H1 (cell line): ENCODE results near the gene SLC25A21. TPM values are rescaled to one million over a fixed set of nuclear protein-coding genes. Genes with fewer than 3 reads are reported as not detected.

Source experiments
- CTCF ChIA-PET: fragments of 300-600 bp; sonication (Branson Sonifier 250); formaldehyde crosslinking; loops from one replicate; lab custom pipeline; 2021; ENCODE audit not compliant: partially characterized antibody; lab: Charles Lee
- POLR2A ChIA-PET: fragments of 300-600 bp; sonication (Branson Sonifier 250); formaldehyde crosslinking; loops from one replicate; lab custom pipeline; 2021; ENCODE audit warnings: inconsistent platforms; ENCODE audit not compliant: partially characterized antibody; lab: Charles Lee
- DNase-seq, 2 experiments: peaks; one replicate each; pipeline versions ENCODE4 v3.0.0 to v3.0.0-alpha.2; 2010 to 2022; ENCODE audit warnings: low spot score in 2 of 2, low read depth in 1 of 2, mixed read lengths in 1 of 2
- FAIRE-seq: peaks from 2 replicates; lab custom pipeline; 2011; peaks lifted over from hg19 to GRCh38; lab: Jason Lieb, UNC
- H2AFZ ChIP-seq: 2 replicates; pipeline ENCODE4 v1.8.1; 2012; ENCODE audit warnings: low read length, inconsistent platforms
- H2AK5ac ChIP-seq: 2 replicates; pipeline ENCODE4 v1.6.1; 2013; ENCODE audit warnings: low read depth, low read length
- H2BK120ac ChIP-seq: replicated peaks from 2 replicates; pipeline ENCODE3; 2013; ENCODE audit warnings: low read depth, low read length, inconsistent platforms
- H2BK12ac ChIP-seq: 2 replicates; pipeline ENCODE4 v1.6.1; 2013; ENCODE audit warnings: low read depth, low read length
- H2BK15ac ChIP-seq: 2 replicates; pipeline ENCODE4 v1.6.1; 2013; ENCODE audit warnings: low read length
- H2BK20ac ChIP-seq: 2 replicates; pipeline ENCODE4 v1.6.1; 2013; ENCODE audit warnings: low read length
- H2BK5ac ChIP-seq: 2 replicates; pipeline ENCODE4 v1.6.1; 2013; ENCODE audit warnings: low read depth, low read length
- H3K14ac ChIP-seq: 2 replicates; pipeline ENCODE4 v1.6.1; 2013; ENCODE audit warnings: inconsistent platforms; ENCODE audit not compliant: insufficient read length
- H3K18ac ChIP-seq: 2 replicates; pipeline ENCODE4 v1.6.1; 2013; ENCODE audit warnings: low read length; ENCODE audit errors: extremely low read depth
- H3K23ac ChIP-seq: 2 replicates; pipeline ENCODE4 v1.6.1; 2013; ENCODE audit warnings: inconsistent platforms; ENCODE audit not compliant: insufficient read length
- H3K23me2 ChIP-seq: 2 replicates; pipeline ENCODE4 v1.6.1; 2013; ENCODE audit warnings: low read depth, low read length
- H3K27ac ChIP-seq: 2 replicates; pipeline ENCODE4 v1.6.1; 2011; ENCODE audit warnings: low read depth, low read length, inconsistent platforms
- H3K27me3 ChIP-seq, 4 experiments: replicated peaks in 1 of 4; 1 replicate in 1 of 4; 2 replicates in 3 of 4; pipeline versions ENCODE4 v1.6.1 to v1.8.1; 2011 to 2013; ENCODE audit warnings: low read length in 3 of 4, mild to moderate bottlenecking in 3 of 4, inconsistent platforms in 2 of 4, mixed read lengths in 2 of 4, moderate library complexity in 1 of 4; ENCODE audit not compliant: control insufficient read depth in 3 of 4, insufficient read depth in 3 of 4; ENCODE audit errors: extremely low read depth in 1 of 4
- H3K36me3 ChIP-seq, 4 experiments: 2 replicates each; pipeline versions ENCODE4 v1.6.1 to v1.8.1; 2011 to 2013; ENCODE audit warnings: mild to moderate bottlenecking in 4 of 4, low read length in 3 of 4, moderate library complexity in 2 of 4, control low read depth in 1 of 4, inconsistent platforms in 1 of 4; ENCODE audit not compliant: insufficient read depth in 4 of 4, control insufficient read depth in 2 of 4
- H3K4ac ChIP-seq: replicated peaks from 2 replicates; pipeline ENCODE3; 2013; ENCODE audit warnings: low read length, low read depth, mixed read lengths, inconsistent platforms; ENCODE audit not compliant: insufficient read length
- H3K4me1 ChIP-seq, 4 experiments: replicated peaks in 1 of 4; 1 replicate in 1 of 4; 2 replicates in 3 of 4; pipeline versions ENCODE4 v1.6.1 to v1.8.1; 2011 to 2013; ENCODE audit warnings: low read length in 3 of 4, inconsistent platforms in 2 of 4, mixed read lengths in 1 of 4; ENCODE audit not compliant: insufficient read depth in 4 of 4, control insufficient read depth in 3 of 4
- H3K4me2 ChIP-seq, 2 experiments: 2 replicates each; pipeline versions ENCODE4 v1.6.1 to v1.8.1; 2011 to 2013; ENCODE audit warnings: low read depth in 2 of 2, low read length in 2 of 2, control low read depth in 1 of 2, inconsistent platforms in 1 of 2, mild to moderate bottlenecking in 1 of 2; ENCODE audit not compliant: insufficient read depth in 1 of 2
- H3K4me3 ChIP-seq, 4 experiments: fragments of 200-600, 300-600 bp in 1 of 4; sonication (generic), shearing (Covaris generic), sonication (Bioruptor Twin) in 1 of 4; 2 replicates each; pipeline versions ENCODE4 v1.5.1 to v1.8.1; 2011 to 2016; ENCODE audit warnings: low read length in 4 of 4, low read depth in 3 of 4, control low read depth in 2 of 4, inconsistent platforms in 2 of 4, mild to moderate bottlenecking in 2 of 4, mixed read lengths in 1 of 4, moderate library complexity in 1 of 4; ENCODE audit not compliant: insufficient read depth in 2 of 4; ENCODE audit errors: extremely low read depth in 1 of 4
- H3K56ac ChIP-seq: replicated peaks from 2 replicates; pipeline ENCODE3; 2013; ENCODE audit warnings: low read depth, mild to moderate bottlenecking, mixed read lengths, low read length, inconsistent platforms; ENCODE audit not compliant: insufficient read length
- H3K79me1 ChIP-seq: 2 replicates; pipeline ENCODE4 v1.6.1; 2013; ENCODE audit warnings: low read depth, low read length, control low read depth
- H3K79me2 ChIP-seq, 2 experiments: 2 replicates each; pipeline versions ENCODE4 v1.6.1 to v1.8.1; 2012 to 2013; ENCODE audit warnings: low read length in 2 of 2, mild to moderate bottlenecking in 2 of 2, inconsistent platforms in 1 of 2; ENCODE audit not compliant: insufficient read depth in 2 of 2, control insufficient read depth in 1 of 2
- H3K9ac ChIP-seq, 4 experiments: replicated peaks in 1 of 4; 1 replicate in 1 of 4; 2 replicates in 3 of 4; pipeline versions ENCODE4 v1.6.1 to v1.8.1; 2011 to 2013; ENCODE audit warnings: low read depth in 3 of 4, low read length in 3 of 4, control low read depth in 2 of 4, mild to moderate bottlenecking in 2 of 4, moderate library complexity in 2 of 4, inconsistent platforms in 1 of 4; ENCODE audit errors: extremely low read depth in 1 of 4
- H3K9me3 ChIP-seq, 2 experiments: 2 replicates each; pipeline versions ENCODE4 v1.6.1 to v1.8.1; 2012 to 2013; ENCODE audit warnings: mild to moderate bottlenecking in 2 of 2, moderate library complexity in 2 of 2, control low read depth in 1 of 2, inconsistent platforms in 1 of 2, low read depth in 1 of 2, low read length in 1 of 2, mixed read lengths in 1 of 2; ENCODE audit not compliant: insufficient read depth in 2 of 2
- H4K20me1 ChIP-seq, 2 experiments: replicated peaks in 1 of 2; 2 replicates each; pipeline versions ENCODE3 to v1.8.1; 2011 to 2013; ENCODE audit warnings: inconsistent platforms in 2 of 2, low read length in 2 of 2, mild to moderate bottlenecking in 1 of 2; ENCODE audit not compliant: insufficient read depth in 2 of 2, control insufficient read depth in 1 of 2
- H4K5ac ChIP-seq: 2 replicates; pipeline ENCODE4 v1.6.1; 2013; ENCODE audit warnings: low read length, low read depth, mixed read lengths, inconsistent platforms; ENCODE audit not compliant: insufficient read length
- H4K8ac ChIP-seq: 2 replicates; pipeline ENCODE4 v1.8.0; 2013; ENCODE audit warnings: mild to moderate bottlenecking, moderate library complexity, low read length, inconsistent platforms; ENCODE audit not compliant: insufficient read depth; ENCODE audit errors: extremely low read depth
- H4K91ac ChIP-seq: replicated peaks from 2 replicates; pipeline ENCODE3; 2013; ENCODE audit warnings: low read length, mixed read lengths, inconsistent platforms; ENCODE audit not compliant: insufficient read length
- BACH1 ChIP-seq: IDR thresholded peaks from 2 replicates; pipeline ENCODE4 v1.6.1; 2012; ENCODE audit warnings: low read length, improper control_type of control experiment
- CREB1 ChIP-seq: IDR thresholded peaks from 2 replicates; pipeline ENCODE4 v1.6.1; 2012; ENCODE audit warnings: inconsistent platforms
- EGR1 ChIP-seq: IDR thresholded peaks from 2 replicates; pipeline ENCODE4 v1.6.1; 2011; ENCODE audit warnings: low read depth, low read length, borderline replicate concordance
- EP300 ChIP-seq, 2 experiments: IDR thresholded peaks; 1 replicate in 1 of 2; 2 replicates in 1 of 2; pipeline ENCODE4 v1.6.1; 2011 to 2012; ENCODE audit warnings: low read depth in 2 of 2, low read length in 2 of 2, mild to moderate bottlenecking in 2 of 2, borderline replicate concordance in 1 of 2, inconsistent platforms in 1 of 2, moderate library complexity in 1 of 2
- EZH2 ChIP-seq: fragments of 200-600 bp; sonication (generic); IDR thresholded peaks from 2 replicates; pipeline ENCODE4 v1.7.1; 2012; ENCODE audit warnings: low read depth, mild to moderate bottlenecking, moderate library complexity, low read length, inconsistent platforms; ENCODE audit not compliant: severe bottlenecking
- HDAC6 ChIP-seq: IDR thresholded peaks from one replicate; pipeline ENCODE4 v1.7.1; 2012; ENCODE audit warnings: low read depth, mild to moderate bottlenecking, inconsistent platforms, low read length, moderate library complexity
- JUND ChIP-seq: IDR thresholded peaks from 2 replicates; pipeline ENCODE4 v1.6.1; 2011; ENCODE audit warnings: mild to moderate bottlenecking, improper control_type of control experiment, low read length
- KDM5A ChIP-seq: fragments of 200-600 bp; IDR thresholded peaks from 2 replicates; pipeline ENCODE4 v1.7.1; 2012; ENCODE audit warnings: mild to moderate bottlenecking, low read length, inconsistent platforms, mixed read lengths
- MAFK ChIP-seq: IDR thresholded peaks from 2 replicates; pipeline ENCODE4 v1.6.1; 2012; ENCODE audit warnings: low read depth, mild to moderate bottlenecking, improper control_type of control experiment, low read length
- POLR2A ChIP-seq, 2 experiments: IDR thresholded peaks; 1 replicate in 1 of 2; 2 replicates in 1 of 2; pipeline ENCODE4 v1.6.1; 2011; ENCODE audit warnings: low read depth in 2 of 2, low read length in 2 of 2, mild to moderate bottlenecking in 2 of 2; ENCODE audit errors: control extremely low read depth in 1 of 2
- SRF ChIP-seq: IDR thresholded peaks from 2 replicates; pipeline ENCODE4 v1.6.1; 2011; ENCODE audit warnings: mild to moderate bottlenecking, low read depth, low read length, moderate library complexity
- TAF1 ChIP-seq: IDR thresholded peaks from 2 replicates; pipeline ENCODE4 v1.6.1; 2011; ENCODE audit warnings: mild to moderate bottlenecking, low read depth, low read length
- WGBS, 2 experiments: shearing (Covaris generic) in 1 of 2; methylation state at CpG; one replicate each; pipeline versions ENCODE4 v1.1.6 to v1.1.7; 2013 to 2015; ENCODE audit warnings: low lambda C conversion rate in 2 of 2, mixed read lengths in 2 of 2, inconsistent platforms in 1 of 2, low coverage in 1 of 2, missing lambda C conversion rate in 1 of 2; ENCODE audit not compliant: insufficient replicate concordance in 2 of 2, insufficient coverage in 1 of 2, insufficient read length in 1 of 2; ENCODE audit errors: extremely low coverage in 1 of 2, missing lambda C conversion rate in 1 of 2; 5-methylcytosine and 5-hydroxymethylcytosine counted together
- polyA plus RNA-seq, 7 experiments: library from polyadenylated mRNA; depleted of rRNA in 3 of 7; stranded (reverse) in 5 of 7; unstranded in 2 of 7; fragments of >200 nt in 5 of 7; fragments of 200-250 nt in 2 of 7; gene quantifications; 1 replicate in 5 of 7; 2 replicates in 1 of 7; 4 replicates in 1 of 7; pipeline versions ENCODE4 v1.2.1 to v1.2.3, GENCODE V29; 2011 to 2013; ENCODE audit warnings: missing spikeins in 2 of 7, mixed read lengths in 2 of 7
- total RNA-seq: library from RNA; stranded (reverse); fragmentation: NEBNext Ultra II Directional; extraction: Animal tissue kit (Norgen Biotek cat#: 25700); gene quantifications from 2 replicates; pipeline ENCODE4 v1.2.1, GENCODE V29; 2021
- TF ChIP-seq, protein P1 (sequence below), 3 experiments: IDR thresholded peaks; 1 replicate in 2 of 3; 2 replicates in 1 of 3; pipeline versions ENCODE4 v1.5.1 to v1.6.1; 2011; ENCODE audit warnings: low read length in 3 of 3, mild to moderate bottlenecking in 3 of 3, inconsistent platforms in 2 of 3, low read depth in 1 of 3, moderate library complexity in 1 of 3; ENCODE audit not compliant: insufficient read depth in 1 of 3; ENCODE audit errors: control extremely low read depth in 1 of 3

Gene SLC25A21
- total and polyA plus RNA-seq, 2 of the 8 experiments (the other 6 are each of a cell fraction or from before 2014, with no cell fraction given), result 6.9 to 15.7 TPM

DNA sequence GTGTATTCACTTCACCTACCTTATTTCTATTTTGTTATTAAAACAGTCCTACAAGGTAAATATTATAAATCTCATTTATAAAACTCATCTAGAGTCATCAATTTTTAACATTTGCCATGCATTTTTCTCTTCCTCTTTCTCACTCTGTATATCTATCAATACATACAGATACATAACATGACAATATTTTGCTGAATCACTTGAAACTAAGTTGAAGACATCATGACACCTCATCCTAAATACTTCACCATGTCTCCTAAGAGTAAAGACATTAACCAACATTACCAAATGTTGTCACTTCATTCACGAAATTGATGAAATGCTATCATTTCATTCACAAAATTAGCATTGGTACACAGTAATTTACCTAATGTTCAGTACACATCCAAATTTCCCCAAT lies 329.0 kb downstream of the SLC25A21 start:
- Histone ChIP-seq H2AK5ac (no peak overlapping the region), H4K91ac (no peak overlapping the region), H3K4me1 (peaks cover 0 to 4% (median 0%) of the 10 kb centered on the region in 4 experiments; a peak in 2 of 7 replicates), H3K18ac (no peak overlapping the region), H2BK120ac (no peak overlapping the region), H2BK5ac (no peak overlapping the region), H3K4me3 (no peak overlapping the region), H3K27me3 (no peaks in the 10 kb centered on the region), H2BK20ac (no peak overlapping the region), H3K14ac (no peak overlapping the region), H3K36me3 (no peaks in the 10 kb centered on the region), H3K79me2 (no peaks in the 10 kb centered on the region), H3K4me2 (no peak overlapping the region), H3K27ac (no peak overlapping the region), H3K4ac (no peak overlapping the region), H3K56ac (no peak overlapping the region), H4K20me1 (no peaks in the 10 kb centered on the region), H2BK15ac (no peak overlapping the region), H3K9ac (no peak overlapping the region), H3K79me1 (no peaks in the 10 kb centered on the region), H3K23me2 (no peaks in the 10 kb centered on the region), H4K8ac (no peak overlapping the region), H3K9me3 (no peaks in the 10 kb centered on the region), H2BK12ac (no peak overlapping the region), H2AFZ (no peak overlapping the region), H3K23ac (no peak overlapping the region), H4K5ac (no peak overlapping the region)
- POLR2A ChIA-PET, result no interaction called here
- no peak for FAIRE-seq
- WGBS, 2 experiments, result 95% methylated on average over 1 of the region's 1 CpG; no CpG with 5 or more reads in 1 of the 2 experiments
- CTCF ChIA-PET, result no interaction called here
- DNase-seq, result no peak
- TF ChIP-seq MAFK, result no peak
- TF ChIP-seq BACH1, result no peak
- no peak for TF ChIP-seq EZH2
- TF ChIP-seq EGR1, result no peak
- no peak for TF ChIP-seq EP300 (IDR thresholded peaks at IDR 0.05; ENCODE audit: borderline replicate concordance in 1 of 2, low read depth in 2 of 2, low read length in 2 of 2)
- no peak for TF ChIP-seq JUND
- TF ChIP-seq CREB1, result no peak
- TF ChIP-seq TAF1, result no peak
- TF ChIP-seq, protein P1, sequence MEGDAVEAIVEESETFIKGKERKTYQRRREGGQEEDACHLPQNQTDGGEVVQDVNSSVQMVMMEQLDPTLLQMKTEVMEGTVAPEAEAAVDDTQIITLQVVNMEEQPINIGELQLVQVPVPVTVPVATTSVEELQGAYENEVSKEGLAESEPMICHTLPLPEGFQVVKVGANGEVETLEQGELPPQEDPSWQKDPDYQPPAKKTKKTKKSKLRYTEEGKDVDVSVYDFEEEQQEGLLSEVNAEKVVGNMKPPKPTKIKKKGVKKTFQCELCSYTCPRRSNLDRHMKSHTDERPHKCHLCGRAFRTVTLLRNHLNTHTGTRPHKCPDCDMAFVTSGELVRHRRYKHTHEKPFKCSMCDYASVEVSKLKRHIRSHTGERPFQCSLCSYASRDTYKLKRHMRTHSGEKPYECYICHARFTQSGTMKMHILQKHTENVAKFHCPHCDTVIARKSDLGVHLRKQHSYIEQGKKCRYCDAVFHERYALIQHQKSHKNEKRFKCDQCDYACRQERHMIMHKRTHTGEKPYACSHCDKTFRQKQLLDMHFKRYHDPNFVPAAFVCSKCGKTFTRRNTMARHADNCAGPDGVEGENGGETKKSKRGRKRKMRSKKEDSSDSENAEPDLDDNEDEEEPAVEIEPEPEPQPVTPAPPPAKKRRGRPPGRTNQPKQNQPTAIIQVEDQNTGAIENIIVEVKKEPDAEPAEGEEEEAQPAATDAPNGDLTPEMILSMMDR (IDR thresholded peaks at IDR 0.05; ENCODE audit: control extremely low read depth in 1 of 3, insufficient read depth in 1 of 3, low read depth in 1 of 3, low read length in 3 of 3), result no peak
- TF ChIP-seq SRF, result no peak
- TF ChIP-seq POLR2A (IDR thresholded peaks at IDR 0.05; ENCODE audit: control extremely low read depth in 1 of 2, low read depth in 2 of 2, low read length in 2 of 2), result no peak
- no peak for TF ChIP-seq KDM5A
- no peak for TF ChIP-seq HDAC6
